Subcutaneous abdominal adipose tissue (tissue), 5 donors: ENCODE measurements around the gene RBM47.

Experiments used
- H3K27ac ChIP-seq: one replicate; pipeline ENCODE4 v1.7.0; 2013; ENCODE audit warnings: low read depth, mild to moderate bottlenecking, inconsistent platforms, low read length, moderate library complexity
- H3K27me3 ChIP-seq, 5 donors: one replicate each; pipeline ENCODE4 v1.7.0; 2013; ENCODE audit warnings: low read length in 5 of 5, inconsistent platforms in 1 of 5; ENCODE audit not compliant: control insufficient read depth in 5 of 5, insufficient read depth in 4 of 5
- H3K36me3 ChIP-seq, 5 donors: one replicate each; pipeline ENCODE4 v1.7.0; 2013; ENCODE audit warnings: low read length in 5 of 5; ENCODE audit not compliant: control insufficient read depth in 5 of 5, insufficient read depth in 5 of 5
- H3K4me1 ChIP-seq, 5 donors: one replicate each; pipeline ENCODE4 v1.7.0; 2013; ENCODE audit warnings: low read length in 5 of 5, mild to moderate bottlenecking in 3 of 5, moderate library complexity in 1 of 5; ENCODE audit not compliant: control insufficient read depth in 5 of 5, insufficient read depth in 5 of 5
- H3K4me3 ChIP-seq, 5 donors: one replicate each; pipeline ENCODE4 v1.7.0; 2013; ENCODE audit warnings: low read length in 5 of 5, low read depth in 1 of 5
- H3K9ac ChIP-seq, 5 donors: one replicate each; pipeline ENCODE4 v1.7.0; 2013; ENCODE audit warnings: low read length in 5 of 5, mild to moderate bottlenecking in 4 of 5, moderate library complexity in 3 of 5
- H3K9me3 ChIP-seq, 5 donors: one replicate each; pipeline ENCODE4 v1.7.0; 2013; ENCODE audit warnings: low read length in 5 of 5; ENCODE audit not compliant: control insufficient read depth in 5 of 5
- donor health status: healthy.
- donor health status: healthy.
- donor health status: healthy.
- donor health status: healthy.
- donor health status: healthy.

Gene RBM47

GRCh38 chr4:40490481-40490880, 139.2 kb downstream of the RBM47 start:
- Histone ChIP-seq H3K27ac (no peak overlapping the region), H3K4me1 (peaks cover 0 to 18% (median 11%) of the 10 kb centered on the region in 5 donors), H3K9me3 (no peaks in the 10 kb centered on the region), H3K36me3 (no peaks in the 10 kb centered on the region), H3K27me3 (no peaks in the 10 kb centered on the region), H3K9ac (no peak overlapping the region), H3K4me3 (no peak overlapping the region)

GRCh38 chr4:40489961-40490360, 139.7 kb downstream of the RBM47 start:
- Histone ChIP-seq H3K4me1 (peaks cover 0 to 18% (median 11%) of the 10 kb centered on the region in 5 donors), H3K4me3 (no peak overlapping the region), H3K27ac (no peak overlapping the region), H3K9ac (no peak overlapping the region), H3K36me3 (no peaks in the 10 kb centered on the region), H3K27me3 (no peaks in the 10 kb centered on the region), H3K9me3 (no peaks in the 10 kb centered on the region)

GRCh38 chr4:40486534-40486933, 143.1 kb downstream of the RBM47 start:
- Histone ChIP-seq H3K36me3 (no peaks in the 10 kb centered on the region), H3K9ac (no peak overlapping the region), H3K4me3 (no peak overlapping the region), H3K27me3 (no peaks in the 10 kb centered on the region), H3K4me1 (peaks cover 0 to 9% (median 4%) of the 10 kb centered on the region in 5 donors), H3K9me3 (no peaks in the 10 kb centered on the region), H3K27ac (no peak overlapping the region)

GRCh38 chr4:40484346-40485090, 145.1 kb downstream of the RBM47 start:
- Histone ChIP-seq H3K36me3 (no peaks in the 10 kb centered on the region), H3K4me1 (peaks cover 0 to 7% (median 4%) of the 10 kb centered on the region in 5 donors), H3K9me3 (no peaks in the 10 kb centered on the region), H3K27me3 (no peaks in the 10 kb centered on the region), H3K27ac (no peak overlapping the region), H3K4me3 (no peak overlapping the region), H3K9ac (no peak overlapping the region)

DNA sequence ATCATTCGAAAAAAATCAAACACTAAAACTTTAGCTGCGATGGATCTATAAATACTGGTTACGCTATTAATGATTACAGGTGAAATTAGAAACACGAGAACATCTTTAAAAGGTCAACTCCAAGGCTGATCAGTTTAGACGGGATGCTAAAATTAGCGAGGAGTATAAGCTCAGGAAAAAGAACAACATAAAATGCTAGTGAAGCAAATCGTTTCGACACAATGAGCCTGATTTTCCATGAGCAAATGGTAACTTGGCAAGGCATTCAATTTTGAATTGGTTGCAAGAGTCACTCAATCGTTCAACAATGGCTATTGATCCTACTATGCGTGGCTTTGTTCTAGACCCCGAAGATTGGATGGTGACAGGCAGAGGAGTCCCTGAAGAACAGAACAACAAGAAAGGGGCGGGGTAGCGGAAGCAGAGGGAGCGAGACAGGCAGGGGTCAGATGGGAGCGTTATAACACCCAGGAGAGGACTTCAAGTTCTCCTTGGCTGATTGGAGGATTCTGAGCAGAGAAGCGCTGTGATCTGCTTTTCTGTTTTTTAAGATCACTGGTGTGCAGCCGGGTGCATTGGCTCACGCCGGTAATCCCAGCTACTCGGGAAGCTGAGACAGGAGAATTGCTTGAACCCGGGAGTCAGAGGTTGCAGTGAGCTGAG, 146.5 kb downstream of the RBM47 start:
- Histone ChIP-seq H3K4me1 (peaks cover 0 to 7% (median 4%) of the 10 kb centered on the region in 5 donors), H3K36me3 (no peaks in the 10 kb centered on the region)

DNA sequence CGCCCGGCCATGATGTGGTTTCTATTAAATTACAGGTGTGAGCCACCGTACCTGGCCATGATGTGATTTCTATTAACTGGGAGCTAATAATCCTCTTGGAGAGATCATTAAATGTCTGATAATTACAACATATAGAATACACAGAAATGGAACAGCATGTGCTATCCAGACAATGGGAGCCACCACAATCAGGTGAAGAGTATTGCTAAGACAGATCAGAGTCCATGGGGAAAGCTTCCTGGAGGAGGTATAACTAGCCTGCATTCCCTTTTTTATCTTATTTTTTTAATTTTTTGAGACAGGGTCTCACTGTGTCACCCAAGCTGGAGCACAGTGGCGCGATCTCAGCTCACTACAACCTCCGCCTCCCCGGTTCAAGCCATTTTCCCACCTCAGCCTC, 147.7 kb downstream of the RBM47 start:
- Histone ChIP-seq H3K27me3 (no peaks in the 10 kb centered on the region), H3K9me3 (no peaks in the 10 kb centered on the region), H3K9ac (no peak overlapping the region), H3K4me1 (peaks cover 0 to 5% (median 3%) of the 10 kb centered on the region in 5 donors), H3K36me3 (no peaks in the 10 kb centered on the region), H3K4me3 (no peak overlapping the region), H3K27ac (no peak overlapping the region)

More for the DNA sequence above, 146.5 kb downstream of the RBM47 start:
- no peak overlapping the region for H3K9ac ChIP-seq
- no peak overlapping the region for H3K4me3 ChIP-seq
- H3K27ac ChIP-seq, result no peak overlapping the region
- H3K27me3 ChIP-seq, result no peaks in the 10 kb centered on the region
- H3K9me3 ChIP-seq, result no peaks in the 10 kb centered on the region

DNA sequence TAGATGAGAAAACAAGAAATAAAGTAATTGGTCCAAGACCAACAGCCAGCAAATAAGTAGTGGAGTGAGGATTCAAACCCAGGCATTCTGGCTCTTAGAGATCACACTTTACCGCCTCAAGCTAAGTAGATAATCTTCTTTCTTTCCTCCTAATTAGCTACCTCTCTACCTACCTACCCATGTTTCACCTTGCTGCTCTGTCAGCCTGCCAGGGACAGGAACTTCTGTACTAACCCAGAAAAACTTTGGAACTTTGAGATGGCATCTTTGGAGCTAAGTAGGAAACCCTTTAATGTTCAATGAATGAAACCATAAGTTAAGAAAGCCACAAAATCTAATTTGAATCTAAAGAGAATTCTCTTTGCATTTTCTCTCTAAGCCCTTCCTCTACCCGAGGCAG, 149.4 kb downstream of the RBM47 start:
- Histone ChIP-seq H3K36me3 (no peaks in the 10 kb centered on the region), H3K4me3 (no peak overlapping the region), H3K9ac (no peak overlapping the region), H3K4me1 (peaks cover 0 to 4% (median 0%) of the 10 kb centered on the region in 5 donors), H3K27me3 (no peaks in the 10 kb centered on the region), H3K9me3 (no peaks in the 10 kb centered on the region), H3K27ac (no peak overlapping the region)

DNA sequence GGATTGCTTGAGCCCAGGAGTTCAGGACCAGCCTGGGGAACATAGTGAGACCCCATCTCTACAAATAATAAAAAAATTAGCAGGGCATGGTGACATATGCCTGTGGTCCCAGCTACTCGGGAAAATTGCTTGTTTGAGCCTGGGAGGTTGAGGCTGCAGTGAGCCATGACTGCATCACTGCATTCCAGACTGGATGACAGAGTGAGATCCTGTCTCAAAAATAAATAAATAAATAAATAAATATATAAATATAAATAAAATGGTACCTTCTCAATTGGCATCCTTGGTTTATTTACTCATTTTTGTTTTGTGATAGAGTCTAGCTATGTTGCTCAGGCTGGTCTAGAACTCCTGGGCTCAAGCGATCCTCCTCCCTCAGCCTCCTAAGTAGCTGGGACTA, 150.3 kb downstream of the RBM47 start:
- Histone ChIP-seq H3K27ac (no peak overlapping the region), H3K27me3 (no peaks in the 10 kb centered on the region), H3K4me1 (peaks cover 0 to 8% (median 0%) of the 10 kb centered on the region in 5 donors), H3K9me3 (no peaks in the 10 kb centered on the region), H3K9ac (no peak overlapping the region), H3K4me3 (no peak overlapping the region), H3K36me3 (no peaks in the 10 kb centered on the region)

- Histone ChIP-seq H3K4me3 (no peak overlapping the region), H3K9ac (no peak overlapping the region), H3K9me3 (no peaks in the 10 kb centered on the region), H3K4me1 (peaks cover 0 to 15% (median 4%) of the 10 kb centered on the region in 5 donors), H3K27me3 (no peaks in the 10 kb centered on the region), H3K27ac (no peak overlapping the region), H3K36me3 (no peaks in the 10 kb centered on the region)
Measured at GRCh38 chr4:40475609-40476008, 154.1 kb downstream of the RBM47 start.

GRCh38 chr4:40473578-40474388, 155.9 kb downstream of the RBM47 start:
- Histone ChIP-seq H3K9ac (no peak overlapping the region), H3K27ac (no peak overlapping the region)

More at GRCh38 chr4:40473578-40474388, 155.9 kb downstream of the RBM47 start:
- Histone ChIP-seq H3K27me3 (no peaks in the 10 kb centered on the region), H3K4me3 (no peak overlapping the region), H3K9me3 (no peaks in the 10 kb centered on the region), H3K36me3 (no peaks in the 10 kb centered on the region), H3K4me1 (peaks cover 0 to 15% (median 4%) of the 10 kb centered on the region in 5 donors)
